ENCODE data around the gene DARS1.

Gene DARS1

GRCh38 chr2:136016836-136017235, 31.4 kb upstream of the DARS1 start:
- Histone ChIP-seq H3K27me3 (ENCODE audit: low read depth, low read length) (peaks cover 70% of the 10 kb centered on the region), H3K4me3 (ENCODE audit: low read length) (no peak overlapping the region), H2AFZ (ENCODE audit: low read depth, low read length) (no peak overlapping the region), H3K4me1 (ENCODE audit: low read length) (peaks cover 46% of the 10 kb centered on the region), H3K79me2 (ENCODE audit: low read length) (no peaks in the 10 kb centered on the region), H4K20me1 (ENCODE audit: insufficient read depth, low read length) (no peaks in the 10 kb centered on the region), H3K27ac (ENCODE audit: low read length) (no peak overlapping the region), H3K9me3 (ENCODE audit: insufficient read depth, low read length) (no peaks in the 10 kb centered on the region), H3K9ac (ENCODE audit: low read length) (no peak overlapping the region), H3K4me2 (ENCODE audit: low read length) (no peak overlapping the region), H3K36me3 (replicated peaks; ENCODE audit: low read depth, low read length) (no peaks in the 10 kb centered on the region)
- TF ChIP-seq EZH2phosphoT487 (IDR thresholded peaks at IDR 0.05; ENCODE audit: low read depth) (no peak), CTCF (IDR thresholded peaks at IDR 0.05; ENCODE audit: low read depth, low read length) (no peak)

- TF ChIP-seq EZH2phosphoT487 (IDR thresholded peaks at IDR 0.05; ENCODE audit: low read depth) (no peak), CTCF (IDR thresholded peaks at IDR 0.05; ENCODE audit: low read depth, low read length) (no peak)
- Histone ChIP-seq H3K27ac (ENCODE audit: low read length) (no peak overlapping the region), H3K9me3 (ENCODE audit: insufficient read depth, low read length) (no peaks in the 10 kb centered on the region), H3K9ac (ENCODE audit: low read length) (no peak overlapping the region), H3K27me3 (ENCODE audit: low read depth, low read length) (peaks cover 70% of the 10 kb centered on the region), H2AFZ (ENCODE audit: low read depth, low read length) (no peak overlapping the region), H3K4me2 (ENCODE audit: low read length) (no peak overlapping the region), H3K4me1 (ENCODE audit: low read length) (peaks cover 46% of the 10 kb centered on the region), H3K4me3 (ENCODE audit: low read length) (no peak overlapping the region), H4K20me1 (ENCODE audit: insufficient read depth, low read length) (no peaks in the 10 kb centered on the region), H3K79me2 (ENCODE audit: low read length) (no peaks in the 10 kb centered on the region), H3K36me3 (replicated peaks; ENCODE audit: low read depth, low read length) (no peaks in the 10 kb centered on the region)
Observed at GRCh38 chr2:136016427-136016826, 31.0 kb upstream of the DARS1 start.

GRCh38 chr2:136015699-136016098, 30.3 kb upstream of the DARS1 start:
- Histone ChIP-seq H3K4me1 (ENCODE audit: low read length) (peaks cover 41% of the 10 kb centered on the region), H4K20me1 (ENCODE audit: insufficient read depth, low read length) (no peaks in the 10 kb centered on the region), H3K36me3 (replicated peaks; ENCODE audit: low read depth, low read length) (no peaks in the 10 kb centered on the region), H3K27me3 (ENCODE audit: low read depth, low read length) (peaks cover 64% of the 10 kb centered on the region), H3K9ac (ENCODE audit: low read length) (no peak overlapping the region), H3K4me2 (ENCODE audit: low read length) (no peak overlapping the region), H3K4me3 (ENCODE audit: low read length) (no peak overlapping the region), H3K79me2 (ENCODE audit: low read length) (no peaks in the 10 kb centered on the region), H2AFZ (ENCODE audit: low read depth, low read length) (no peak overlapping the region), H3K27ac (ENCODE audit: low read length) (no peak overlapping the region), H3K9me3 (ENCODE audit: insufficient read depth, low read length) (no peaks in the 10 kb centered on the region)
- TF ChIP-seq CTCF (IDR thresholded peaks at IDR 0.05; ENCODE audit: low read depth, low read length), result peak; percentile 5; the same call in 1 of the 2 replicates
- no peak for TF ChIP-seq EZH2phosphoT487 (IDR thresholded peaks at IDR 0.05; ENCODE audit: low read depth)

GRCh38 chr2:136014411-136014810, 29.0 kb upstream of the DARS1 start:
- H3K4me2 ChIP-seq (ENCODE audit: low read length), result no peak overlapping the region
- no peak overlapping the region for H2AFZ ChIP-seq (ENCODE audit: low read depth, low read length)
- peaks cover 58% of the 10 kb centered on the region for H3K27me3 ChIP-seq (ENCODE audit: low read depth, low read length)

More at GRCh38 chr2:136014411-136014810, 29.0 kb upstream of the DARS1 start:
- H3K4me1 ChIP-seq (ENCODE audit: low read length), result peaks cover 29% of the 10 kb centered on the region
- H4K20me1 ChIP-seq (ENCODE audit: insufficient read depth, low read length), result no peaks in the 10 kb centered on the region
- no peak overlapping the region for H3K27ac ChIP-seq (ENCODE audit: low read length)
- H3K36me3 ChIP-seq (replicated peaks; ENCODE audit: low read depth, low read length), result no peaks in the 10 kb centered on the region
- H3K79me2 ChIP-seq (ENCODE audit: low read length), result no peaks in the 10 kb centered on the region
- no peaks in the 10 kb centered on the region for H3K9me3 ChIP-seq (ENCODE audit: insufficient read depth, low read length)
- TF ChIP-seq EZH2phosphoT487 (IDR thresholded peaks at IDR 0.05; ENCODE audit: low read depth) (no peak), CTCF (IDR thresholded peaks at IDR 0.05; ENCODE audit: low read depth, low read length) (no peak)
- no peak overlapping the region for H3K9ac ChIP-seq (ENCODE audit: low read length)
- H3K4me3 ChIP-seq (ENCODE audit: low read length), result no peak overlapping the region
